Right lobe of liver (tissue), 6 donors: ENCODE data around the gene MLIP. TPM values are rescaled to one million over a fixed set of nuclear protein-coding genes. Genes with fewer than 3 reads are reported as not detected.

Experiments
- ATAC-seq, 4 donors: fragments of 200-7000 bp; cut with Tn5 transposase; one replicate each; pipeline ENCODE4 v1.9.1; 2020; ENCODE audit warnings: mild to moderate bottlenecking in 4 of 4, moderate library complexity in 4 of 4
- DNase-seq, 3 donors: peaks; one replicate each; pipeline ENCODE4 v3.0.0-alpha.2; 2020
- H3K27ac ChIP-seq, 3 donors: fragments of 200-600 bp; one replicate each; pipeline ENCODE4 v1.8.0; 2022
- H3K27me3 ChIP-seq, 2 donors: fragments of 200-600 bp; one replicate each; pipeline ENCODE4 v1.8.0; 2022
- H3K36me3 ChIP-seq, 4 donors: fragments of 200-600 bp; sonication (generic) in 1 of 4; one replicate each; pipeline versions ENCODE4 v1.5.1 to v1.8.0; 2017 to 2022; ENCODE audit warnings: control low read depth in 1 of 4
- H3K4me1 ChIP-seq, 4 donors: fragments of 200-600 bp; sonication (generic) in 1 of 4; one replicate each; pipeline versions ENCODE4 v1.5.1 to v1.8.0; 2017 to 2022; ENCODE audit warnings: control low read depth in 1 of 4
- H3K4me3 ChIP-seq, 3 donors: fragments of 200-600 bp; one replicate each; pipeline ENCODE4 v1.8.0; 2022
- H3K9me3 ChIP-seq, 4 donors: fragments of 200-600 bp; sonication (generic) in 1 of 4; one replicate each; pipeline versions ENCODE4 v1.5.1 to v1.8.0; 2017 to 2022; ENCODE audit warnings: control low read depth in 1 of 4
- CTCF ChIP-seq, 4 donors: fragments of 200-600 bp in 3 of 4; fragments of 450-650 bp in 1 of 4; IDR thresholded peaks; one replicate each; pipeline versions ENCODE4 v1.5.1 to v1.8.0; 2016 to 2022; ENCODE audit warnings: antibody characterized with exemption in 4 of 4, mild to moderate bottlenecking in 2 of 4
- POLR2A ChIP-seq: fragments of 450-650 bp; IDR thresholded peaks from one replicate; pipeline ENCODE4 v1.6.1; 2017; ENCODE audit warnings: antibody characterized with exemption, mild to moderate bottlenecking
- WGBS: methylation state at CpG from one replicate; pipeline ENCODE4 v1.1.6; 2018; ENCODE audit warnings: low coverage, low lambda C conversion rate; ENCODE audit not compliant: insufficient coverage; ENCODE audit errors: missing lambda C conversion rate; 5-methylcytosine and 5-hydroxymethylcytosine counted together
- intact Hi-C, 2 donors: fragments of 100-400 bp; cut with DNase I; formaldehyde crosslinking; loops; one replicate each; pipeline versions ENCODE4 v1.11.2 to v1.14.1; 2022
- total RNA-seq, 6 experiments: library from RNA; depleted of rRNA in 2 of 6; stranded (reverse); fragments of >200 nt in 2 of 6; fragmentation: NEBNext Ultra II Directional in 3 of 6; extraction: Animal tissue kit (Norgen Biotek cat#: 25700) in 3 of 6; gene quantifications; one replicate each; pipeline versions ENCODE4 v1.1.0 to v1.2.4, GENCODE V29; 2016 to 2023
- donor health status: DM: no; HTN: yes; CAD: no.
- donor health status: DM: no; HTN: no; CAD: no.
- donor health status: DM: no; HTN: no; CAD: no.
- donor health status: DM: no; HTN: yes; CAD: no.
- donor health status: DM: no; HTN: yes; CAD: no.

MLIP gene
- total RNA-seq, 6 experiments from 2014 or later, result 20.2 to 64.6 (median 24.4) TPM

- Histone ChIP-seq H3K36me3 (no peaks in the 10 kb centered on the region), H3K9me3 (no peaks in the 10 kb centered on the region), H3K27me3 (no peaks in the 10 kb centered on the region), H3K27ac (no peak overlapping the region), H3K4me1 (no peaks in the 10 kb centered on the region), H3K4me3 (no peak overlapping the region)
- TF ChIP-seq POLR2A (no peak), CTCF (IDR thresholded peaks at IDR 0.05) (no peak)
- intact Hi-C loops, result no loop called here
- DNase-seq (no peak), ATAC-seq (peak in 3 of 4 donors; percentile 36 to 95 (median 48))
- WGBS, result 18% methylated on average over 2 of the region's 2 CpGs
These were observed 196.2 kb downstream of the MLIP start for GRCh38 chr6:54307439-54307910.

GRCh38 chr6:54308289-54308985 lies 197.2 kb downstream of the MLIP start, which contains the start of gene TINAG:
Gene TINAG, plus strand, starts transcription at chr6:54308441. Its CDS starts 110 bp downstream, at chr6:54308551.
- DNase-seq (no peak), ATAC-seq (no peak)
- H3K4me3 ChIP-seq, result no peak within 1 kb of the TSS
- H3K36me3 ChIP-seq, result no peaks in the 10 kb centered on the region
- 58% methylated on average over 7 of the region's 10 CpGs for WGBS
- H3K4me1 ChIP-seq, result no peaks in the 10 kb centered on the region
- no peaks in the 10 kb centered on the region for H3K27me3 ChIP-seq
- TF ChIP-seq POLR2A (no peak), CTCF (IDR thresholded peaks at IDR 0.05) (no peak)
- no peaks in the 10 kb centered on the region for H3K9me3 ChIP-seq
- intact Hi-C loops, result no loop called here
- no peak within 1 kb of the TSS for H3K27ac ChIP-seq

GRCh38 chr6:54308986-54309315 lies 197.7 kb downstream of the MLIP start:
- WGBS, result 84% methylated on average over 4 of the region's 4 CpGs
- DNase-seq, result no peak

GRCh38 chr6:54310377-54311152 lies 199.3 kb downstream of the MLIP start:
- DNase-seq (no peak), ATAC-seq (no peak)
- intact Hi-C loops, result no loop called here
- Histone ChIP-seq H3K27me3 (no peaks in the 10 kb centered on the region), H3K27ac (no peak overlapping the region), H3K36me3 (no peaks in the 10 kb centered on the region), H3K9me3 (no peaks in the 10 kb centered on the region), H3K4me1 (no peaks in the 10 kb centered on the region), H3K4me3 (no peak overlapping the region)
- 60% methylated on average over 1 of the region's 1 CpG for WGBS
- no peak for TF ChIP-seq CTCF (IDR thresholded peaks at IDR 0.05)
- no peak for TF ChIP-seq POLR2A

More at GRCh38 chr6:54308986-54309315, 197.7 kb downstream of the MLIP start:
- no peak overlapping the region for H3K4me3 ChIP-seq
- no peak overlapping the region for H3K27ac ChIP-seq
- H3K9me3 ChIP-seq, result no peaks in the 10 kb centered on the region
- no peaks in the 10 kb centered on the region for H3K4me1 ChIP-seq
- intact Hi-C loops, result no loop called here
- no peak for TF ChIP-seq POLR2A
- TF ChIP-seq CTCF (IDR thresholded peaks at IDR 0.05), result no peak
- ATAC-seq, result no peak
- no peaks in the 10 kb centered on the region for H3K36me3 ChIP-seq
- no peaks in the 10 kb centered on the region for H3K27me3 ChIP-seq
